Iris pigment epithelial cell (primary cell): ENCODE measurements around the gene TGOLN2.
A peak's percentile ranks its signal among the peaks of the same experiment; 100 is the strongest.

Source experiments
- DNase-seq: peaks from one replicate; pipeline ENCODE4 v3.0.0-alpha.2; 2011; ENCODE audit warnings: low read depth

Gene TGOLN2

DNA sequence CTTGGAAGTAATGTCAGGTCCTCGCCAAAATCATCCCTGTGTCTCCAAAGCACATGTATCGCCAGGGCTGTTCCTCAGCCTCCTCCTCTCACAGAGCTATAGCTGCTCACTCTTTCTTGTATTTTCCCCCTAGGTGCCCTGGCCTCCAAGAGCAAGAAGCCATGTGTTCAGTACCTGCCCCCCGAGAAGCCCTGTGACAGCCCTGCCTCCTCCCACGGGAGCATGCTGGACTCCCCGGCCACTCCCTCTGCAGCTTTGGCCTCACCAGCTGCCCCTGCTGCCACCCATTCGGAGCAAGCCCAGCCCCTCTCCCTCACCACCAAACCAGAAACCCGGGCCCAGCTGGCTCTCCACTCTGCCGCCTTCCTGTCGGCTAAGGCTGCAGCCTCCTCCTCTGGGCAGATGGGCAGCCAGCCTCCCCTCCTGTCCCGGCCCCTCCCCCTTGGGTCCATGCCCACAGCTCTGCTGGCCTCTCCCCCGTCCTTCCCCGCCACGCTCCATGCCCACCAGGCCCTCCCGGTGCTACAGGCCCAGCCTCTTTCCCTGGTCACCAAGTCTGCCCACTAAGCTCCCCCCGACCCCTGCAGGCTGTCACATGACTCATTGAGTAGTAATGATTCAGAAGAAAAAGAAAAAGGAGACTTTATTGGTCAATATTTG, 18.8 kb downstream of the TGOLN2 start:
- DNase-seq: no peak

- no peak for DNase-seq
These were observed 19.6 kb downstream of the TGOLN2 start for GRCh38 chr2:85308201-85308600.

GRCh38 chr2:85307527-85307897, 20.3 kb downstream of the TGOLN2 start:
- no peak for DNase-seq

DNA sequence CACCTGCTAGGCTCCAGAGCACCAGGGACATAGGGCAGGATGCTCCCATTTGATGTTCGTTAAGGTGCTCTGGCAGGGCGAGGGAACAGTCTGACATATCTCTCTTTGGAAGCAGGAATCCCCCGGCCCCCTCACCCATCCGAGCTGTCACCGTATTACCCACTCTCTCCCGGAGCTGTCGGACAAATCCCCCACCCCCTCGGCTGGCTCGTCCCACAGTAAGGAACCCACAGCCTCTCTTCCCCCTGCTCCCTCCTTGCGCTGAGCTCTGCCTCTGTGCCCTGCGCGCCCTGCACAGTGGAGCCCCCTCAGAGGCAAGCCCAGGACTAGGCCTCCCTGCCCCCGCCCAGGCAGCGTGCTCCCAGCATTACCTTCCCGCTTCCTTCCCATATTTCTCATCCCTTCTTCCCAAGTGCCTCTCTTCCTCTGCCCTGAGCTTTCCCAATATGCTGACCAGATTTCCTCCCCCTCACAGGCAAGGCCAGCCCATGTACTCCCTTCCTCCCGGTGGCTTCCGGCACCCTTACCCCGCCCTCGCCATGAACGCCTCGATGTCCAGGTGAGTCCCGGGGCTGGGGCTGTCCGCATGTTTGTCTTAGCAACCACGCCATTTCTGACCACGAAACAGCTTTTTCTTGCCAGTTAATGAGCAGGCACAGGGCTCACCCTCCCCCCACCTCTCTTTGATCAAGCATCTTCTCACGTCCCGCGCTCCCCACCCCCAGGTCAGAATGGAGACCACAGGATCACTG, 23.8 kb downstream of the TGOLN2 start:
- DNase-seq: no peak

DNA sequence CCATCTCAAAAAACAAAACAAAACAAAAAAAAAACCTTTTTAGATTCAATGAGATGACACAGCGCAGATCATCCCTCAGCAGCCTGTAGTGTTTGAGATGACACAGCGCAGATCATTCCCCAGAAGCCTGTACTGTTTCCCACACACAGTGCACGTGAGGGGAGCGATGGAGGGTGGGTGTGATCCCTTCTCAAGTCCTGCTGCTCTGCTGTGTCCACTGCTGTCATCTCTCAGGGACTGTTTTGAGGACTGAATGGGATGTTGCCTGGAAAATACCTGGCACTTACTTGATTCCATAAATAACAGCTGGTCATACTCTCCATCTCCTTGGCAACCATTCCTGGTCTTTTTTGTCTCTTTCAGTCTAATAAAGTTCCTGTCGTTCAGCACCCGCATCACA, 25.7 kb downstream of the TGOLN2 start:
- no peak for DNase-seq

- no peak for DNase-seq
These were observed 36.3 kb downstream of the TGOLN2 start for GRCh38 chr2:85291425-85292023.

DNA sequence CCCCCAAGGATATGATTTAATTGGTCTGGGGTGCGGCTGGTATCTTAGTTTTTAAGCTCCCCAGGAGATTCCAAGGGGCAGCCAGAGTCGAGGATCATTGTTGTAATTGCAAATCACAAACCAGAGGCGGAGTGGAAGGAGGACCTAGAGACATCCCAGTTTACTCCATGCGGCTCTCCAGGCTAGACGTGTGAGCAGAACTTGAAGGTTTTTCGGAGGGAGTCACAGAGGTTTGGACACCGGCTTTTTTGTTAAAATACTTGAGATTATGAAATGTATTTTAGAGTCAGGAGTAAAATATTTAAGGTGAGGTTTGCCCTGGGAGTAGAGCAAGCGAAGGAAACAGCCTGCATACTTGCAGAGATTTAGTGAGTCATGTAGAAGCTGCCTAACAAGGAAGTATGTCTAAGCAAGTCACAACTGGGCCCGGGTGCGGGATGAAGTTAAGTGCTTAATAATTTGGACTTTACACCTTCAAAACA, 39.5 kb downstream of the TGOLN2 start:
- DNase-seq: peak; percentile 82

DNA sequence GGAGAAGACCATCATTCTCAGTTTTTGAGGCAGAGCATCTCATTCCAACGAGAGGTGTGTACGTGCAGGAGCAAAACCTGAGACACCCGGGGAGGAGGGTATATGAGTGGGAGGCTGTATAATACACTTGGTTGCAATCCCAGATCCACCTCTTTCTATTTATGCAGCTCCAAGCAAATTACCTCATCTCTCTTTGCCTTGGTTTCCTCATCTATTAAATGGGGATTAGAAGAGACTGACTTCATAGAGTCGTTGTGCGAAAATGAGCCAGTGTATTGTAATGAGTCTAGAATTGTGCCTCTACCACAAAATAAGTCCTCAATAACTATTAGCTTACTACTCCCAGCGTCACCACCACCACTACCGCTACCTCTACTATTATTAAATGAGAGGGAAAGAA, 40.1 kb downstream of the TGOLN2 start:
- no peak for DNase-seq

DNA sequence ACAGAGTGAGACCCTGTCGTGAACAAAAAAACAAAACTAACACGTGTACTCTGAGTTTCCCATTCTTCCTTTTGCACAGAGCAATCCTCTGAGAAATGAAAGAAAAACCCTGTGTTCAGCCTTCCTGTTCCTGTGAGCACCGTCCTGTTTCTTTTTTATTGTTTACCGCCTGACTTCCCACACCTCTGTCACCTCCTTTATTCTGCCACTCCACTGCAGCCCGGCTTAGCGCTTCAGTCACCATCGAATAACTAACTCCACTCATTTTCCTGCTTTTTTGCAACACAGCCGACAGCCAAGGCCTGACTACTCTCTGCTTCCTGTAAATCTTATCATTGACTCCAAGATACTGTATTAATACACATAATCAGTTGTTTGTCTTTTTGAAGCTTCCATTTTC, 40.9 kb downstream of the TGOLN2 start:
- no peak for DNase-seq

- no peak for DNase-seq
These were observed 44.1 kb downstream of the TGOLN2 start for GRCh38 chr2:85283641-85284040.

DNA sequence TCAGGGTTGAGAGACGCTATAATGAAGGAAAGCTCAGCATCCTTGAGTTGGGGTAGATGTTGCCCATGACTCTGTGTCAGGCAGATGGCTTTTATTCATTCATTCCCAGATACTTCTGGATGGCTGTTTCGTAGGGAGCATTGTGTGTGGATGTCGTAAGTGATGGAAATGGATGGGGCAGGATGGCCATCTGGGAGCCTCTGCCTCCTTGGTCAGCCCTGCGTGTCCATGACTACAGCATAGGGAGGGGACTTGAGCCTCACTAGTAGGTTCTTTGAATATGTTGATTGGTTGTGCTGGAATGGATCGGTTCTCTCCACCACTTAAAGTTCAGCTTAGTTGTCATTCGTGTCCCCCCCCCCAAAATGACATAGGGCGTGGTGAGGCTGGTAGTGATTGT, 44.9 kb downstream of the TGOLN2 start:
- DNase-seq: no peak

DNA sequence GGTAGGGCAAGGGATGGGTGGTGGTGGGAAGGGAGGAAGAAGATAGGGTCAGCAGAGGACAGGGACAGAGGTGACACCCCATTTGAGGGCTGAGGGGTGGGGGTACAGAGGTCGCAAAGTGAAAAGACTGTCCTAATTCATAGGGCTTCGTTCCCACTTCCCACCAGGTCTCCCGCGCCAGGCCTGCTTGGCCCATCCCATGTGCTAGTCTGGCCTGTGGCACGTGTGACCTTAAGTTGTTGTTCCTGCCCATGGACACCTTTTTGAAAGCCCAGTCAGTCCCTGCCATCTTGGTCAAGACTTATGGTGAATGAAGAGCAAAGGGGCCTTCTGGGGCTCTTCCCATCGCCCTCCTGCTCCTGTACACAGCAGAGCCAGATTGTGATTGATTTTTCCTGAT, 46.2 kb downstream of the TGOLN2 start:
- no peak for DNase-seq

DNA sequence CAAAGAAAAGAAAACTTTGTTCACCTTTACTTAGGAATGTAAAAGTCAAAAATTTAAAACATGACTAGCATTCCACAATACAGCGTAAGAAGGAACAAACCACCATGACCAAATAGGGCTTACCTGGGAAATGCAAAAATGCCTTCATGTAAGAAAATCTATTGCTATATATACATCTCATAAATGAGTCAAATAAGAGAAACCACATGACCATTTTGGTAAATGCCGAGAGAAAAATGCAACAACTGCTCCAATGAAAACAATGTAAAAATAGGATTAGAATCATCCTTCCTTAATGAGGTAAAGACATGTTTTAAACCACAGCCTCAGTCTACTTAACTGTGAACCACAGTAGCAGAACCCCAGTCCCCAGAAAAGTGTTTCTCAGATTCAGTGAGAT, 49.4 kb downstream of the TGOLN2 start:
- peak; percentile 45 for DNase-seq

GRCh38 chr2:85277416-85278158, 50.2 kb downstream of the TGOLN2 start:
- DNase-seq: peak; percentile 79

DNA sequence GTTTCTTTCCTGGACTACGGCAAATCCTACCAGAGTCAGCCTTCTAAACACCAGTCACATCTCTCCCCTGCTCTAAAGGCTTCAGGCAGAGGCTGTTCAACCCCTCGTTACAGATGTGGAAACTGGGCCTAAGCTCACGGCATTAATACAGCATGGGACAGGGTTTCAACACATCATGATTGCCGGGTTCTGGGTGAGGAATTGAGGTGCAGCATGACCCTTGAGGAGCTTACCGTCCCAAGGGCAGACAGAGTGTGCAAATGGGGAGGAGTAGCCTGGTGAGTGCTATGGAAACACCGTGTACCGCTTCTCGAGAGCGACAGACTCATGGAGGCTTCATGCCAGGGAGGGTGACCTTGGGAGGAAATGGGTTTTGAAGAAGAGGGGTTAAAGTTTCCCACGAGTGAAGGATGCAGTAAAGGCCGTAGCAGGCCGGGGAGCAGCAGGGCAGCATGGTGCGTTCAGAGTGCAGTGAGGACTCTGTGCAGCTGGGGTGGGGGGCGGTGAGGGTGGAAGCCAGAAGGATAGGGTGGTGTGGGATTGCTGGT, 51.1 kb downstream of the TGOLN2 start:
- DNase-seq: no peak

GRCh38 chr2:85275984-85276540, 51.7 kb downstream of the TGOLN2 start:
- no peak for DNase-seq

DNA sequence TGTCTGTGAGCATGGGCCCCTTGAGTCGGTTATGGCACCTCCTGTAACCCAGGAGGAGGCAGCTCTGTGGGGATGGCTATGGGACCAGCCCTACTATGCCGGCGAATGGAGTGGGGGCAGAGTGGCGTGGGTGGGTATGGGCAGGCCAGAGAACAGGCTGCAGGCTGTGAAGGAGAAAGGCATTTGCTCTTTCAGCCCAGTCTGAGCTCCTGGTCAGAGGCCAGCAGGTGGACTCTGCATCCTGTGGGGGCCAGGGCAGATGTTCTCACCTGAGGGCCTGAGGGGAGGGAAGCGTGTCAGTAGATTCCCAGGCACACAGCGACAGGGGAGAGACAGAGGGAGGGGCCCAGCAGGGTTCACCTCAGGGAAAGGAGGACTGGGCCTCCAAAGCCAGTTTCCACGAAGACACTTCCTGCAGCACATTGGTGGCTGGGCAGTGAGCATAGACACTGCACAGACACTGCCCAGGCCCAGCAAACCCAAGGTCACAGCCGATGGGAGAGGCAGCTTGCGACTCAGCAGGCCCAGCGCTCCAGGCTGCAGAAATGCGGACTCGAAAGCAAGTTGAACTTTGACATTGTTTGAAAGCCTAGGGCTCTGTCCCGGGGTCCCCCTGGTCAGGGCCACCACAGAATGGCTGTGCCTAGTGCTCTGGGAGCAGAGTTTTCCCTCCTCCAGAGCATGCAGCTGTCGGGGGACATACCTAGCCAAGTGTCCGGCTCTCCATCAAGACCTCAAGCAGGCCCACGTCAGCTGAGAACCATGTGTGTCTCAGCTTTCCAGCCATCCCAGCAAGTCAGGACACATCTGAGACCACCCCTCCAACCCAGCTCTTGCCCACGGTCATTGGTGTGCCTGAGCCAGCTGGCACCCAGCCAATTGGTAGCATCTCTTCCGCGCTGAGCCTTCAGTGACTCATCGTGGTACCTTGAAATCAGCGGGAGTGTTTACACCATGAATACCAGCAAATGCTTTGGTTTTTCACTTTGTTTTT, 53.8 kb downstream of the TGOLN2 start:
- DNase-seq: peak; percentile 85

DNA sequence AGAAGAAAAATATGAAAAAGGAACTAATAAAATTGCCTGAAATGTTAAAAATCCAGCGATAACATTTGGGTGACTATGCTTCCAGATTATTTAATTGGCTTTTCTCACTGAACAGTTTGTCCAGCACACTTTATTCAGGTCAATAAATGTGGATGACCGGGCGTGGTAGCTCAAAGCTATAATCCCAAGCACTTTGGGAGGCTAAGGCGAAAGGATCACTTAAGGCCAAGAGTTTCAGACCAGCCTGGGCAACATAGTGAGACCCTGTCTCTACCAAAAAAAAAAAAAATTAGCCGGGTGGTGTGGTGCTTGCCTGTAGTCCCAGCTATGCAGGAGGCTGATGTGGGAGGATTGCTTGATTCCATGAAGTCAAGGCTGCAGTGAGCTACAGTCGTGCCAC, 55.4 kb downstream of the TGOLN2 start:
- DNase-seq: no peak

- DNase-seq: no peak
These were observed 57.8 kb downstream of the TGOLN2 start for GRCh38 chr2:85269959-85270358.
